ENCODE measurements around the gene B9D1.

DNA sequence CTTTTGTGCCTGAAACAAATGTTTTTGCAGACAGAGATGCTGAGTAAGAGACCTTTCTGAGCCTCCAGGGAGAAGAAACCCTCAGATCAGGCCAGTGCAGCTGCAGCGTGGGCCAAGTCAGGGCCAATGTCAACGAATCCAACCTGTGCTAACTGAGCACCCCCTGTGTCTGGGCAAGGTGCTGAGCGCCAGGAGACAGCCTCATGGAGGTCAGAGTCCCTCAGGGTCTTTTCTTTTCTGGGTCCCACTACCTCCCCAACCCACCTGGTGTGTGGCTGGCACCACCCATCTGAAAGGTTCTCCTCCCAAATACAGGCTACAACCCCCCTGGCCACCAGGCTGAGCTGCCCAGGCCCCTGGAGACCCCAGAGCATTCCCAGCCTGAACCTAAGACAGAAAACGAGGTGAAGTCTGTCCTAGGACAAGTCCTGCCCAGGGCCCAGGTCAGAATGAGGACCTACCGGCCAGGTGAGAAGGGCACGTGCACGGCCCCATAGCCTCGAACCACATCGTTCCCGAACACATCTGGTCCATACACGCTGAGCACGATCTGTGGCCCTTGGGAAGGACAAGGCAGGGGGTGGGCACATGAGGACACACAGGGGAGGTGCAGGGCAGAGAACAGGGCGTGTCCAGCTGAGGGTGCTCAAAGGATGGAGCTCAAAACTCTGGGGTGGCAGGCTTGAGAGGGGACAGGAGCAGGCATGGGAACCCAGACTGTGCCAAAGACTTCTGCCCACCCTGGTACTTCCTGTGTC is 15.0 kb downstream of the B9D1 start:
- TF ChIP-seq, protein P1, sequence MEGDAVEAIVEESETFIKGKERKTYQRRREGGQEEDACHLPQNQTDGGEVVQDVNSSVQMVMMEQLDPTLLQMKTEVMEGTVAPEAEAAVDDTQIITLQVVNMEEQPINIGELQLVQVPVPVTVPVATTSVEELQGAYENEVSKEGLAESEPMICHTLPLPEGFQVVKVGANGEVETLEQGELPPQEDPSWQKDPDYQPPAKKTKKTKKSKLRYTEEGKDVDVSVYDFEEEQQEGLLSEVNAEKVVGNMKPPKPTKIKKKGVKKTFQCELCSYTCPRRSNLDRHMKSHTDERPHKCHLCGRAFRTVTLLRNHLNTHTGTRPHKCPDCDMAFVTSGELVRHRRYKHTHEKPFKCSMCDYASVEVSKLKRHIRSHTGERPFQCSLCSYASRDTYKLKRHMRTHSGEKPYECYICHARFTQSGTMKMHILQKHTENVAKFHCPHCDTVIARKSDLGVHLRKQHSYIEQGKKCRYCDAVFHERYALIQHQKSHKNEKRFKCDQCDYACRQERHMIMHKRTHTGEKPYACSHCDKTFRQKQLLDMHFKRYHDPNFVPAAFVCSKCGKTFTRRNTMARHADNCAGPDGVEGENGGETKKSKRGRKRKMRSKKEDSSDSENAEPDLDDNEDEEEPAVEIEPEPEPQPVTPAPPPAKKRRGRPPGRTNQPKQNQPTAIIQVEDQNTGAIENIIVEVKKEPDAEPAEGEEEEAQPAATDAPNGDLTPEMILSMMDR (conservative IDR thresholded peaks at IDR 0.05; ENCODE audit: low read length), result no peak
- TF ChIP-seq EZH2phosphoT487 (IDR thresholded peaks at IDR 0.05; ENCODE audit: borderline replicate concordance, low read depth, low read length), result no peak

Data from OCI-LY7 (cell line).